ENCODE measurements around the gene FBXW9. TPM values are rescaled to one million over a fixed set of nuclear protein-coding genes. Genes with fewer than 3 reads are reported as not detected.

FBXW9 gene
- total and polyA plus RNA-seq, 2 of the 8 experiments (the other 6 are each of a cell fraction or from before 2014, with no cell fraction given), result 10.8 to 30.1 TPM

GRCh38 chr19:12649941-12650340 is 46.5 kb downstream of the FBXW9 start:
- Histone ChIP-seq H2BK20ac (ENCODE audit: low read length) (no peak overlapping the region), H3K27me3 (replicated peaks in 1 of 4; ENCODE audit: control insufficient read depth in 3 of 4, extremely low read depth in 1 of 4, insufficient read depth in 3 of 4, low read length in 3 of 4) (no peaks in the 10 kb centered on the region), H2BK12ac (ENCODE audit: low read depth, low read length) (no peak overlapping the region; the same call in 1 of the 2 replicates), H4K91ac (replicated peaks; ENCODE audit: insufficient read length, low read length) (no peak overlapping the region), H3K4me3 (ENCODE audit: extremely low read depth in 1 of 4, insufficient read depth in 2 of 4, low read depth in 3 of 4, low read length in 4 of 4) (no peak overlapping the region), H2AFZ (ENCODE audit: low read length) (no peak overlapping the region), H3K14ac (ENCODE audit: insufficient read length) (no peak overlapping the region), H3K23me2 (ENCODE audit: low read depth, low read length) (no peaks in the 10 kb centered on the region), H2BK15ac (ENCODE audit: low read length) (no peak overlapping the region), H4K8ac (ENCODE audit: extremely low read depth, insufficient read depth, low read length) (no peak overlapping the region), H3K23ac (ENCODE audit: insufficient read length) (no peak overlapping the region), H2BK5ac (ENCODE audit: low read depth, low read length) (no peak overlapping the region), H2AK5ac (ENCODE audit: low read depth, low read length) (no peak overlapping the region), H3K9ac (replicated peaks in 1 of 4; ENCODE audit: extremely low read depth in 1 of 4, low read depth in 3 of 4, low read length in 3 of 4) (no peak overlapping the region), H3K4ac (replicated peaks; ENCODE audit: insufficient read length, low read depth, low read length) (no peak overlapping the region), H3K56ac (replicated peaks; ENCODE audit: insufficient read length, low read depth, low read length) (no peak overlapping the region), H3K79me2 (ENCODE audit: control insufficient read depth in 1 of 2, insufficient read depth in 2 of 2, low read length in 2 of 2) (no peaks in the 10 kb centered on the region), H4K5ac (ENCODE audit: insufficient read length, low read depth, low read length) (no peak overlapping the region), H4K20me1 (replicated peaks in 1 of 2; ENCODE audit: control insufficient read depth in 1 of 2, insufficient read depth in 2 of 2, low read length in 2 of 2) (no peaks in the 10 kb centered on the region), H3K9me3 (ENCODE audit: insufficient read depth in 2 of 2, low read depth in 1 of 2, low read length in 1 of 2) (peaks cover 0 to 4% of the 10 kb centered on the region in 2 experiments; a peak in 1 of 4 replicates), H3K36me3 (ENCODE audit: control insufficient read depth in 2 of 4, insufficient read depth in 4 of 4, low read length in 3 of 4) (peaks cover under 1 to 5% (median 2%) of the 10 kb centered on the region in 4 experiments; a peak in 6 of 8 replicates), H2BK120ac (replicated peaks; ENCODE audit: low read depth, low read length) (no peak overlapping the region), H3K4me2 (ENCODE audit: insufficient read depth in 1 of 2, low read depth in 2 of 2, low read length in 2 of 2) (no peak overlapping the region), H3K4me1 (replicated peaks in 1 of 4; ENCODE audit: control insufficient read depth in 3 of 4, insufficient read depth in 4 of 4, low read length in 3 of 4) (no peaks in the 10 kb centered on the region), H3K18ac (ENCODE audit: extremely low read depth, low read length) (no peak overlapping the region), H3K27ac (ENCODE audit: low read depth, low read length) (no peak overlapping the region), H3K79me1 (ENCODE audit: low read depth, low read length) (no peaks in the 10 kb centered on the region)
- ChIA-PET CTCF (ENCODE audit: partially characterized antibody) (interaction anchor here (0.6 to 1.6 kb wide), 6 partner anchors 10 to 221 kb away, joined by 3 to 13 read pairs (median 6); no protein-coding TSS in a partner anchor), POLR2A (ENCODE audit: partially characterized antibody) (interaction anchor here (1.4 to 1.7 kb wide), 3 partner anchors 17 to 39 kb away, joined by 4 to 7 read pairs (median 6); partner anchors contain the start of genes MAN2B1, WDR83 and ZNF791)
- 97% methylated on average over 10 of the region's 10 CpGs; no CpG with 5 or more reads in 1 of the 2 experiments for WGBS, 2 experiments (ENCODE audit: extremely low coverage in 1 of 2, insufficient coverage in 1 of 2, insufficient read length in 1 of 2, insufficient replicate concordance in 2 of 2, low coverage in 1 of 2, low lambda C conversion rate in 2 of 2, missing lambda C conversion rate in 1 of 2)
- no peak for DNase-seq (ENCODE audit: low read depth in 1 of 2, low spot score in 2 of 2)
- no peak for FAIRE-seq
- TF ChIP-seq SRF (IDR thresholded peaks at IDR 0.05; ENCODE audit: low read depth, low read length) (no peak), SUZ12 (IDR thresholded peaks at IDR 0.05; ENCODE audit: low read length) (no peak), NRF1 (IDR thresholded peaks at IDR 0.05; ENCODE audit: low read depth, low read length) (no peak), ASH2L (IDR thresholded peaks at IDR 0.05; ENCODE audit: low read length) (no peak), EGR1 (IDR thresholded peaks at IDR 0.05; ENCODE audit: borderline replicate concordance, low read depth, low read length) (no peak), USF2 (IDR thresholded peaks at IDR 0.05; ENCODE audit: low read length) (no peak), KDM1A (IDR thresholded peaks at IDR 0.05; ENCODE audit: borderline replicate concordance, low read length) (no peak)

Measured in H1 (cell line).